ENCODE results near the gene SLC49A3. TPM values are rescaled to one million over a fixed set of nuclear protein-coding genes. Genes with fewer than 3 reads are reported as not detected.

Gene SLC49A3
- total RNA-seq, 1 experiment from 2014 or later, result 0.47 TPM

DNA sequence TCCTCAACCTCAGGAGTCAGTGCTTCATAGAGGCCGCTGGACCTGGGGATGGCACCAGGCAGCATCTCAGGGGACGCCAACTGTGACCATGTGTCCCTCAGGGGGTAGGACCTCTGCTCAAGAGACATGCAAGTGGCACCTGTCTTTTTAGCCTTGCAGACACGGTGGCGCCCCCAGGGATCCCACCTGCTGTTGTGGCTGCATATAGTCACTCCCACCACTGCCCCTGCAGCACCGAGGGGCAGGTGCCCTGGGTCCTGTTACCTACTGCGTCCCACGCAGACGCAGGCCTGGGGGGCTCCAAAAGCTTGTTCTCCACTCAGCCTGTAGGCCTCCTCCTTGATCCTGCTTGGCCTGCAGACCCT lies 12.1 kb downstream of the SLC49A3 start:
- ChIA-PET CTCF (no interaction called here), POLR2A (ENCODE audit: low non-redundant PET) (no interaction called here)
- intact Hi-C loops (cut with micrococcal nuclease; ENCODE audit: unreplicated experiment), result no loop called here
- no TSS peak for BruUV-seq (replicated peaks)
- TF ChIP-seq EZH2 (IDR thresholded peaks at IDR 0.05; ENCODE audit: borderline replicate concordance, low read depth, low read length, poor library complexity, severe bottlenecking), result no peak
- TF ChIP-seq, protein P1, sequence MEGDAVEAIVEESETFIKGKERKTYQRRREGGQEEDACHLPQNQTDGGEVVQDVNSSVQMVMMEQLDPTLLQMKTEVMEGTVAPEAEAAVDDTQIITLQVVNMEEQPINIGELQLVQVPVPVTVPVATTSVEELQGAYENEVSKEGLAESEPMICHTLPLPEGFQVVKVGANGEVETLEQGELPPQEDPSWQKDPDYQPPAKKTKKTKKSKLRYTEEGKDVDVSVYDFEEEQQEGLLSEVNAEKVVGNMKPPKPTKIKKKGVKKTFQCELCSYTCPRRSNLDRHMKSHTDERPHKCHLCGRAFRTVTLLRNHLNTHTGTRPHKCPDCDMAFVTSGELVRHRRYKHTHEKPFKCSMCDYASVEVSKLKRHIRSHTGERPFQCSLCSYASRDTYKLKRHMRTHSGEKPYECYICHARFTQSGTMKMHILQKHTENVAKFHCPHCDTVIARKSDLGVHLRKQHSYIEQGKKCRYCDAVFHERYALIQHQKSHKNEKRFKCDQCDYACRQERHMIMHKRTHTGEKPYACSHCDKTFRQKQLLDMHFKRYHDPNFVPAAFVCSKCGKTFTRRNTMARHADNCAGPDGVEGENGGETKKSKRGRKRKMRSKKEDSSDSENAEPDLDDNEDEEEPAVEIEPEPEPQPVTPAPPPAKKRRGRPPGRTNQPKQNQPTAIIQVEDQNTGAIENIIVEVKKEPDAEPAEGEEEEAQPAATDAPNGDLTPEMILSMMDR (conservative IDR thresholded peaks at IDR 0.05; ENCODE audit: low read depth, low read length), result no peak
- no peak overlapping the region for H3K27ac ChIP-seq (ENCODE audit: low read depth, low read length, poor library complexity, severe bottlenecking)
- H3K36me3 ChIP-seq (ENCODE audit: insufficient read depth, low read length, poor library complexity, severe bottlenecking), result peaks cover 9% of the 10 kb centered on the region
- H3K4me1 ChIP-seq (ENCODE audit: insufficient read depth, low read length, poor library complexity, severe bottlenecking), result peaks cover 14% of the 10 kb centered on the region
- H3K27me3 ChIP-seq (replicated peaks; ENCODE audit: insufficient read depth, low read depth, low read length, poor library complexity), result no peaks in the 10 kb centered on the region
- no peaks in the 10 kb centered on the region for H3K9me3 ChIP-seq (ENCODE audit: low read depth, low read length, poor library complexity, severe bottlenecking)
- no peak overlapping the region for H3K4me3 ChIP-seq (ENCODE audit: low read depth, low read length, poor library complexity, severe bottlenecking)
- no peak for DNase-seq (ENCODE audit: low spot score)

DNA sequence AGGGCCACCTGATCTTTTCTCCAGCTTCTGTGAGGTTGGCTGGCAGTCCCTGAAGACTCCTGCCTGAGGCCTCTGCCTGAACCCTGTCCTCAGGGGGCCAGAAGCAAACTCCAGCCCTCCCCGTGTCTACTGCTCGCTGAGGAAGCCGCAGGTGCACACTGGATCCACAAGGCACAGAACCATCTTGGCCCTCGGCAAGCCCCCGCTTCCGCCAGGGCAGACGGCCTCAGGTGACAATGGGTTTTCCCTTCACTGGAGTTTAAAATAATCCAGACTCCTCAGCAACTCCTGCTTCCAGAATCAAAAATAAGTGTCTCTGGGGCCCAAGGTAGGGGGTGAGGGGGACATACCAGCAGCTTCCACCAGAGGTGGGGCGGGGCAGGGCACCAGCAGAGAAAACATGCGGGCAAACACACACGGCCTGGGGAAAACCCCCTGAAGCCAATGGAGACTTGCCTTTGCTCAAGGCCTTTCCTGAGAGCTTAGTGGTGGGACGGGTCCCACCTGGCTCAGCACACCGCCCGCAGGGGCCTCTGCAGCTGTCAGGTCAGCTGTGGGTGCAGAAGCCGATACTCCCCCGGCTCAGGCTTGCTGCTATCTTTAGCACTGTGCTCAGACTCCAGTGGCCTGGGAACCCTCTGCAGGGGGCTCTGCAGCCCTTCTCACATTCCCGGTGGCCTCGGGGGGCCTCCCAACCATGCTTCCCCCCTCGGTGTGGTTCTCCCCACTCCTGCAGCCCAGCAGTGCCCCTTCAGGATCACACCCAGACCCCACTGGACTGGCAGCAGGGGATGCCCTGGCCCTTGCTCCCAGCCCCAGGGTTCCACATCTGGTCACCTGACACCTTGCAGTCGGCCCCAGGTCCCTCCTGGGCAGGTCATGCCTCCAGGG lies 12.7 kb downstream of the SLC49A3 start:
- Histone ChIP-seq H3K36me3 (ENCODE audit: insufficient read depth, low read length, poor library complexity, severe bottlenecking) (peaks cover 15% of the 10 kb centered on the region), H3K4me1 (ENCODE audit: insufficient read depth, low read length, poor library complexity, severe bottlenecking) (peaks cover 14% of the 10 kb centered on the region), H3K4me3 (ENCODE audit: low read depth, low read length, poor library complexity, severe bottlenecking) (no peak overlapping the region), H3K9me3 (ENCODE audit: low read depth, low read length, poor library complexity, severe bottlenecking) (no peaks in the 10 kb centered on the region), H3K27ac (ENCODE audit: low read depth, low read length, poor library complexity, severe bottlenecking) (no peak overlapping the region), H3K27me3 (replicated peaks; ENCODE audit: insufficient read depth, low read depth, low read length, poor library complexity) (no peaks in the 10 kb centered on the region)
- POLR2A ChIA-PET (ENCODE audit: low non-redundant PET), result no interaction called here
- DNase-seq (ENCODE audit: low spot score), result no peak
- TF ChIP-seq, protein P1 (conservative IDR thresholded peaks at IDR 0.05; ENCODE audit: low read depth, low read length), result no peak
- TF ChIP-seq EZH2 (IDR thresholded peaks at IDR 0.05; ENCODE audit: borderline replicate concordance, low read depth, low read length, poor library complexity, severe bottlenecking), result no peak
- BruUV-seq (replicated peaks), result no TSS peak
- CTCF ChIA-PET, result no interaction called here
- intact Hi-C loops (cut with micrococcal nuclease; ENCODE audit: unreplicated experiment), result no loop called here

DNA sequence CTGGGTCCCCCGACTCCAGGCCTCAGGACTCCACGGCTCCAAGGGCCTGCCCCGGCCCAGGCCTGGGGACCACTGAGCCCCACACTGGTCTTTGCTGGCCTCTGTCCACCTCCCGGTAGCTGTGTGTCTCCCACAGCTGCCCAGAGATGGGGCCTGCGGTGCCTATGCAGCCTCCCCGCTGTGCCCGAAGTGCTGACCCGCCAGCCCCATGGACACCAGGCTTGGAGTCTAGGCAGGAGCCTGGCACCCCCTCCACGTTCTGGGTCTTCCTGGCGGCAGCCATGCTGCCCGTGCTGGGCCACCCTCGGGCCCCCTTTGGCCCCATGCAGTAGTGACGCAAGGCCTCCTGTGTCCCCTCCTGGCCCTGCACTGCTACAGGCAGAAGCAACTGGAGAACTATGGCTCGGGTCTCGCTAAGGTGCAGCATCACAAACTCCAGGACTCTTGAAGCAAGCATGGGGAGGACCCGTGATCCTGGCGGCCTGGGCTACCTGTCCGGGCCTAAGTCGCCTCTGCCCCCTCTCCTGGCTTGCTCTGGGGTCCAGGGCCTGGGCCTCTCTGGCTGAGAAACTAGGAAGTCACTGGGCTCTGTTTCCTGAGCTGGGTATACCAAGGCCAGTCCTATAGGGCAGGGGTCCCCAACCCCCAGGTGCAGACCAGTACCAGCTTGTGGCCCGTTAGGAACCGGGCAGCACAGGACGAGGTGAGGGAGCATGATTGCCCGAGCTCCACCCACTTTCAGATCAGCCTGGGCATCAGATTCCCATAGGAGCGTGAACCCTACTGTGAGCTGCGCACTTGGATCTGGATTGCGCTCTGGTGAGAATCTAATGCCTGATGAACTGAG lies 13.7 kb downstream of the SLC49A3 start:
- Histone ChIP-seq H3K4me3 (ENCODE audit: low read depth, low read length, poor library complexity, severe bottlenecking) (peak overlapping the region; percentile 98), H3K9me3 (ENCODE audit: low read depth, low read length, poor library complexity, severe bottlenecking) (no peaks in the 10 kb centered on the region), H3K36me3 (ENCODE audit: insufficient read depth, low read length, poor library complexity, severe bottlenecking) (peaks cover 22% of the 10 kb centered on the region), H3K27me3 (replicated peaks; ENCODE audit: insufficient read depth, low read depth, low read length, poor library complexity) (no peaks in the 10 kb centered on the region), H3K27ac (ENCODE audit: low read depth, low read length, poor library complexity, severe bottlenecking) (peak overlapping the region; percentile 98), H3K4me1 (ENCODE audit: insufficient read depth, low read length, poor library complexity, severe bottlenecking) (peaks cover 14% of the 10 kb centered on the region)
- TF ChIP-seq EZH2 (IDR thresholded peaks at IDR 0.05; ENCODE audit: borderline replicate concordance, low read depth, low read length, poor library complexity, severe bottlenecking), result no peak
- TF ChIP-seq, protein P1 (conservative IDR thresholded peaks at IDR 0.05; ENCODE audit: low read depth, low read length), result no peak
- no peak for DNase-seq (ENCODE audit: low spot score)
- no TSS peak for BruUV-seq (replicated peaks)
- ChIA-PET CTCF (no interaction called here), POLR2A (ENCODE audit: low non-redundant PET) (no interaction called here)
- intact Hi-C loops (cut with micrococcal nuclease; ENCODE audit: unreplicated experiment), result no loop called here

Measured in A673 (cell line).